ENCODE results near the gene HTR1B.
A peak's percentile ranks its signal among the peaks of the same experiment; 100 is the strongest.

Gene HTR1B

GRCh38 chr6:77463308-77463860 lies at the start of gene HTR1B:
Gene HTR1B, minus strand, starts transcription at chr6:77463491. Its CDS starts 88 bp downstream, at chr6:77463403.
- DNase-seq (ENCODE audit: insufficient read length, low spot score) (no peak), FAIRE-seq (no peak)

- no peak for FAIRE-seq
- DNase-seq (ENCODE audit: insufficient read length, low spot score), result no peak
Observed at GRCh38 chr6:77512554-77512953, 49.3 kb upstream of the HTR1B start.

GRCh38 chr6:77511860-77512259 lies 48.6 kb upstream of the HTR1B start:
- no peak for FAIRE-seq
- DNase-seq (ENCODE audit: insufficient read length, low spot score), result no peak

GRCh38 chr6:77502981-77503380 lies 39.7 kb upstream of the HTR1B start:
- no peak for DNase-seq (ENCODE audit: insufficient read length, low spot score)
- FAIRE-seq, result no peak

GRCh38 chr6:77492530-77492929 lies 29.2 kb upstream of the HTR1B start:
- FAIRE-seq, result no peak
- no peak for DNase-seq (ENCODE audit: insufficient read length, low spot score)

GRCh38 chr6:77487808-77488425 lies 24.6 kb upstream of the HTR1B start:
- FAIRE-seq (no peak), DNase-seq (ENCODE audit: insufficient read length, low spot score) (no peak)

- no peak for FAIRE-seq
- no peak for DNase-seq (ENCODE audit: insufficient read length, low spot score)
Observed at GRCh38 chr6:77482981-77483380, 19.7 kb upstream of the HTR1B start.

- FAIRE-seq (no peak), DNase-seq (ENCODE audit: insufficient read length, low spot score) (no peak)
Observed at GRCh38 chr6:77474973-77475372, 11.7 kb upstream of the HTR1B start.

GRCh38 chr6:77474286-77474956 lies 11.1 kb upstream of the HTR1B start:
- FAIRE-seq, result no peak

GRCh38 chr6:77470983-77471382 lies 7.7 kb upstream of the HTR1B start:
- no peak for DNase-seq (ENCODE audit: insufficient read length, low spot score)

More at GRCh38 chr6:77474286-77474956, 11.1 kb upstream of the HTR1B start:
- no peak for DNase-seq (ENCODE audit: insufficient read length, low spot score)

GRCh38 chr6:77468939-77469338 lies 5.6 kb upstream of the HTR1B start:
- no peak for DNase-seq (ENCODE audit: insufficient read length, low spot score)
- no peak for FAIRE-seq

More at GRCh38 chr6:77470983-77471382, 7.7 kb upstream of the HTR1B start:
- FAIRE-seq, result no peak

GRCh38 chr6:77466451-77467437 lies 3.5 kb upstream of the HTR1B start:
- DNase-seq (ENCODE audit: insufficient read length, low spot score) (no peak), FAIRE-seq (no peak)

GRCh38 chr6:77466055-77466450 lies 2.8 kb upstream of the HTR1B start:
- DNase-seq (ENCODE audit: insufficient read length, low spot score), result no peak
- no peak for FAIRE-seq

- DNase-seq (ENCODE audit: insufficient read length, low spot score), result no peak
- FAIRE-seq, result no peak
Observed at GRCh38 chr6:77464495-77464867, 1.2 kb upstream of the HTR1B start.

- DNase-seq (ENCODE audit: insufficient read length, low spot score), result no peak
- peak; percentile 54 for FAIRE-seq
Observed at GRCh38 chr6:77463861-77464494, 687 bp upstream of the HTR1B start.

GRCh38 chr6:77462359-77463307 lies 658 bp downstream of the HTR1B start:
- FAIRE-seq, result no peak
- no peak for DNase-seq (ENCODE audit: insufficient read length, low spot score)

- FAIRE-seq (no peak), DNase-seq (ENCODE audit: insufficient read length, low spot score) (no peak)
Observed at GRCh38 chr6:77461796-77462195, 1.5 kb downstream of the HTR1B start.

- DNase-seq (ENCODE audit: insufficient read length, low spot score) (no peak), FAIRE-seq (peak; percentile 9)
Observed at GRCh38 chr6:77458421-77458820, 4.9 kb downstream of the HTR1B start.

GRCh38 chr6:77457720-77458349 lies 5.5 kb downstream of the HTR1B start:
- peak; percentile 60 for DNase-seq (ENCODE audit: insufficient read length, low spot score)
- peak; percentile 51 for FAIRE-seq
